ENCODE data around the gene KIF26A. TPM values are rescaled to one million over a fixed set of nuclear protein-coding genes. Genes with fewer than 3 reads are reported as not detected.

Gene KIF26A
- total RNA-seq, 2 experiments from 2014 or later, result 7.7 to 7.9 TPM

GRCh38 chr14:104186575-104186974, 48.2 kb downstream of the KIF26A start:
- CTCF ChIA-PET, result no interaction called here
- Mint-ChIP-seq H3K27me3 (no peaks in the 10 kb centered on the region), H3K9me3 (no peaks in the 10 kb centered on the region), H3K4me3 (no peak overlapping the region), H3K27ac (no peak overlapping the region), H3K36me3 (ENCODE audit: low read depth) (no peaks in the 10 kb centered on the region), H3K4me1 (no peaks in the 10 kb centered on the region)
- POLR2A ChIA-PET, result no interaction called here
- DNase-seq, result no peak

GRCh38 chr14:104187121-104187889, 48.9 kb downstream of the KIF26A start:
- no peak overlapping the region for H3K4me3 Mint-ChIP-seq
- DNase-seq, result no peak
- no peaks in the 10 kb centered on the region for H3K9me3 Mint-ChIP-seq
- no peaks in the 10 kb centered on the region for H3K27me3 Mint-ChIP-seq
- POLR2A ChIA-PET, result no interaction called here
- H3K27ac Mint-ChIP-seq, result no peak overlapping the region
- H3K36me3 Mint-ChIP-seq (ENCODE audit: low read depth), result no peaks in the 10 kb centered on the region
- H3K4me1 Mint-ChIP-seq, result no peaks in the 10 kb centered on the region
- CTCF ChIA-PET, result no interaction called here

GRCh38 chr14:104187931-104188726, 49.7 kb downstream of the KIF26A start:
- ChIA-PET POLR2A (no interaction called here), CTCF (no interaction called here)
- H3K4me1 Mint-ChIP-seq, result no peaks in the 10 kb centered on the region
- H3K27ac Mint-ChIP-seq, result no peak overlapping the region
- no peak for DNase-seq
- no peak overlapping the region for H3K4me3 Mint-ChIP-seq
- H3K9me3 Mint-ChIP-seq, result no peaks in the 10 kb centered on the region
- no peaks in the 10 kb centered on the region for H3K36me3 Mint-ChIP-seq (ENCODE audit: low read depth)
- no peaks in the 10 kb centered on the region for H3K27me3 Mint-ChIP-seq

- Mint-ChIP-seq H3K9me3 (no peaks in the 10 kb centered on the region), H3K27ac (no peak overlapping the region), H3K4me1 (no peaks in the 10 kb centered on the region), H3K36me3 (ENCODE audit: low read depth) (no peaks in the 10 kb centered on the region), H3K27me3 (no peaks in the 10 kb centered on the region), H3K4me3 (no peak overlapping the region)
- CTCF ChIA-PET, result no interaction called here
- no peak for DNase-seq
- POLR2A ChIA-PET, result no interaction called here
Observed at GRCh38 chr14:104188727-104189400, 50.5 kb downstream of the KIF26A start.

GRCh38 chr14:104189629-104190335, 51.4 kb downstream of the KIF26A start:
- POLR2A ChIA-PET, result no interaction called here
- H3K4me3 Mint-ChIP-seq, result no peak overlapping the region

GRCh38 chr14:104190396-104191000, 52.1 kb downstream of the KIF26A start:
- Mint-ChIP-seq H3K36me3 (ENCODE audit: low read depth) (no peaks in the 10 kb centered on the region), H3K4me3 (no peak overlapping the region), H3K27me3 (no peaks in the 10 kb centered on the region), H3K27ac (no peak overlapping the region), H3K9me3 (no peaks in the 10 kb centered on the region), H3K4me1 (no peaks in the 10 kb centered on the region)
- CTCF ChIA-PET, result no interaction called here
- no peak for DNase-seq
- POLR2A ChIA-PET, result no interaction called here

More at GRCh38 chr14:104189629-104190335, 51.4 kb downstream of the KIF26A start:
- H3K27me3 Mint-ChIP-seq, result no peaks in the 10 kb centered on the region
- no peak for DNase-seq
- no peaks in the 10 kb centered on the region for H3K4me1 Mint-ChIP-seq
- H3K36me3 Mint-ChIP-seq (ENCODE audit: low read depth), result no peaks in the 10 kb centered on the region
- H3K27ac Mint-ChIP-seq, result no peak overlapping the region
- H3K9me3 Mint-ChIP-seq, result no peaks in the 10 kb centered on the region
- CTCF ChIA-PET, result no interaction called here

- CTCF ChIA-PET, result no interaction called here
Observed at GRCh38 chr14:104191409-104191997, 53.1 kb downstream of the KIF26A start.

GRCh38 chr14:104192146-104192882, 53.9 kb downstream of the KIF26A start:
- H3K9me3 Mint-ChIP-seq, result no peaks in the 10 kb centered on the region
- H3K27ac Mint-ChIP-seq, result no peak overlapping the region
- CTCF ChIA-PET, result no interaction called here
- POLR2A ChIA-PET, result no interaction called here
- no peaks in the 10 kb centered on the region for H3K27me3 Mint-ChIP-seq
- H3K4me3 Mint-ChIP-seq, result no peak overlapping the region
- H3K36me3 Mint-ChIP-seq (ENCODE audit: low read depth), result no peaks in the 10 kb centered on the region
- peaks cover 3% of the 10 kb centered on the region for H3K4me1 Mint-ChIP-seq
- DNase-seq, result no peak

More at GRCh38 chr14:104191409-104191997, 53.1 kb downstream of the KIF26A start:
- H3K36me3 Mint-ChIP-seq (ENCODE audit: low read depth), result no peaks in the 10 kb centered on the region
- H3K9me3 Mint-ChIP-seq, result no peaks in the 10 kb centered on the region
- H3K27ac Mint-ChIP-seq, result no peak overlapping the region
- POLR2A ChIA-PET, result no interaction called here
- no peaks in the 10 kb centered on the region for H3K27me3 Mint-ChIP-seq
- no peak overlapping the region for H3K4me3 Mint-ChIP-seq
- peaks cover 3% of the 10 kb centered on the region for H3K4me1 Mint-ChIP-seq
- no peak for DNase-seq

- Mint-ChIP-seq H3K27ac (no peak overlapping the region), H3K4me3 (no peak overlapping the region), H3K36me3 (ENCODE audit: low read depth) (no peaks in the 10 kb centered on the region), H3K4me1 (peaks cover 3% of the 10 kb centered on the region), H3K9me3 (no peaks in the 10 kb centered on the region), H3K27me3 (no peaks in the 10 kb centered on the region)
- CTCF ChIA-PET, result no interaction called here
- POLR2A ChIA-PET, result no interaction called here
- no peak for DNase-seq
Observed at GRCh38 chr14:104192883-104193245, 54.5 kb downstream of the KIF26A start.

- H3K9me3 Mint-ChIP-seq, result no peaks in the 10 kb centered on the region
- H3K4me1 Mint-ChIP-seq, result peaks cover 3% of the 10 kb centered on the region
- no peak overlapping the region for H3K27ac Mint-ChIP-seq
- H3K4me3 Mint-ChIP-seq, result no peak overlapping the region
- ChIA-PET POLR2A (no interaction called here), CTCF (no interaction called here)
- H3K36me3 Mint-ChIP-seq (ENCODE audit: low read depth), result no peaks in the 10 kb centered on the region
- no peak for DNase-seq
- H3K27me3 Mint-ChIP-seq, result no peaks in the 10 kb centered on the region
Observed at GRCh38 chr14:104194016-104194415, 55.6 kb downstream of the KIF26A start.

GRCh38 chr14:104194716-104195115, 56.3 kb downstream of the KIF26A start:
- POLR2A ChIA-PET, result no interaction called here
- Mint-ChIP-seq H3K27ac (no peak overlapping the region), H3K36me3 (ENCODE audit: low read depth) (no peaks in the 10 kb centered on the region)

GRCh38 chr14:104195361-104195760, 57.0 kb downstream of the KIF26A start:
- no peak overlapping the region for H3K27ac Mint-ChIP-seq
- H3K4me1 Mint-ChIP-seq, result peaks cover 3% of the 10 kb centered on the region
- CTCF ChIA-PET, result no interaction called here
- H3K36me3 Mint-ChIP-seq (ENCODE audit: low read depth), result no peaks in the 10 kb centered on the region
- H3K9me3 Mint-ChIP-seq, result no peaks in the 10 kb centered on the region
- H3K27me3 Mint-ChIP-seq, result no peaks in the 10 kb centered on the region
- no peak for DNase-seq
- POLR2A ChIA-PET, result no interaction called here
- H3K4me3 Mint-ChIP-seq, result no peak overlapping the region

More at GRCh38 chr14:104194716-104195115, 56.3 kb downstream of the KIF26A start:
- peaks cover 3% of the 10 kb centered on the region for H3K4me1 Mint-ChIP-seq
- DNase-seq, result no peak
- H3K9me3 Mint-ChIP-seq, result no peaks in the 10 kb centered on the region
- no peaks in the 10 kb centered on the region for H3K27me3 Mint-ChIP-seq
- no peak overlapping the region for H3K4me3 Mint-ChIP-seq
- CTCF ChIA-PET, result no interaction called here
